NCI-H1048 (cell line): ENCODE measurements around the gene SEMA4G.
"Not testable (repeated sequence)": the region's sequence is repeated elsewhere in the genome, so short reads cannot be mapped to it uniquely, and the experiment has no call there.

ENCODE experiments used
- DNase-seq: peaks from one replicate; lab custom pipeline; 2025; lab: John Stamatoyannopoulos, UW

The SEMA4G gene

GRCh38 chr10:100970076-100970913 lies 991 bp downstream of the SEMA4G start:
- no peak for DNase-seq

GRCh38 chr10:100970914-100971811 lies 1.9 kb downstream of the SEMA4G start:
- no peak for DNase-seq

GRCh38 chr10:100972115-100972903 lies 3.0 kb downstream of the SEMA4G start:
- no peak for DNase-seq

- DNase-seq, result no peak
Measured at GRCh38 chr10:100972904-100973535, 3.7 kb downstream of the SEMA4G start.

- not testable (repeated sequence) for DNase-seq
Measured at GRCh38 chr10:100975397-100975796, 6.1 kb downstream of the SEMA4G start.

- no peak for DNase-seq
Measured at GRCh38 chr10:100976906-100977305, 7.6 kb downstream of the SEMA4G start.

- DNase-seq, result no peak
Measured at GRCh38 chr10:100977436-100977835, 8.1 kb downstream of the SEMA4G start.

- DNase-seq, result no peak
Measured at GRCh38 chr10:100978121-100978900, 9.0 kb downstream of the SEMA4G start.

- no peak for DNase-seq
Measured at GRCh38 chr10:100978901-100979195, 9.5 kb downstream of the SEMA4G start.

- DNase-seq, result no peak
Measured at GRCh38 chr10:100979791-100980272, 10.5 kb downstream of the SEMA4G start.

GRCh38 chr10:100980311-100980710 lies 11.0 kb downstream of the SEMA4G start:
- no peak for DNase-seq

- no peak for DNase-seq
Measured at GRCh38 chr10:100980711-100981110, 11.4 kb downstream of the SEMA4G start.

GRCh38 chr10:100981178-100981772 lies 12.0 kb downstream of the SEMA4G start:
- no peak for DNase-seq

- no peak for DNase-seq
Measured at GRCh38 chr10:100982916-100983830, 13.9 kb downstream of the SEMA4G start.

- no peak for DNase-seq
Measured at GRCh38 chr10:100983868-100984671, 14.8 kb downstream of the SEMA4G start.

- DNase-seq, result no peak
Measured at GRCh38 chr10:100984672-100985177, 15.4 kb downstream of the SEMA4G start.

GRCh38 chr10:100985336-100985735 lies 16.0 kb downstream of the SEMA4G start:
- no peak for DNase-seq

GRCh38 chr10:100986623-100986951 lies 17.3 kb downstream of the SEMA4G start:
- no peak for DNase-seq
